Gastroesophageal sphincter (tissue), 4 donors: Measurements from ENCODE around the gene MYH11. TPM values are rescaled to one million over a fixed set of nuclear protein-coding genes. Genes with fewer than 3 reads are reported as not detected.

ENCODE experiments used
- ATAC-seq: fragments of 150-250 bp; one replicate; pipeline ENCODE4 v1.9.1; 2016; ENCODE audit warnings: mild to moderate bottlenecking, moderate library complexity
- H3K27ac ChIP-seq, 4 donors: fragments of 200-600 bp; sonication (generic) in 3 of 4; 1 replicate in 3 of 4; 2 replicates in 1 of 4; pipeline ENCODE4 v1.5.1; 2016 to 2019
- H3K27me3 ChIP-seq: fragments of 200-600 bp; sonication (generic); one replicate; pipeline ENCODE4 v1.5.1; 2019
- H3K36me3 ChIP-seq, 2 donors: fragments of 200-600 bp; sonication (generic); one replicate each; pipeline ENCODE4 v1.5.1; 2019; ENCODE audit warnings: control low read depth in 1 of 2
- H3K4me1 ChIP-seq, 3 donors: fragments of 200-600 bp; sonication (generic); 1 replicate in 2 of 3; 2 replicates in 1 of 3; pipeline ENCODE4 v1.5.1; 2016 to 2019; ENCODE audit warnings: control low read depth in 2 of 3
- H3K4me3 ChIP-seq, 2 donors: fragments of 200-600 bp; sonication (generic); one replicate each; pipeline ENCODE4 v1.5.1; 2019; ENCODE audit warnings: mild to moderate bottlenecking in 1 of 2, moderate library complexity in 1 of 2
- H3K9me3 ChIP-seq, 3 donors: fragments of 200-600 bp; sonication (generic); one replicate each; pipeline ENCODE4 v1.5.1; 2017 to 2019; ENCODE audit warnings: control low read depth in 2 of 3
- EP300 ChIP-seq: sonication (generic); formaldehyde crosslinking; IDR thresholded peaks from one replicate; pipeline ENCODE4 v1.6.1; 2017; ENCODE audit warnings: antibody characterized with exemption, mild to moderate bottlenecking
- POLR2A ChIP-seq, 2 donors: fragments of 450-650 bp; IDR thresholded peaks; one replicate each; pipeline ENCODE4 v1.6.1; 2017; ENCODE audit warnings: antibody characterized with exemption in 2 of 2, mild to moderate bottlenecking in 2 of 2, moderate library complexity in 1 of 2
- POLR2AphosphoS5 ChIP-seq: sonication (generic); formaldehyde crosslinking; IDR thresholded peaks from one replicate; pipeline ENCODE4 v1.6.1; 2017; ENCODE audit warnings: antibody characterized with exemption
- WGBS, 2 donors: methylation state at CpG; one replicate each; pipeline ENCODE4 v1.1.5; 2018; ENCODE audit warnings: low coverage in 1 of 2; 5-methylcytosine and 5-hydroxymethylcytosine counted together
- total RNA-seq, 4 donors: library from RNA; depleted of rRNA; stranded (reverse); fragments of >200 nt; gene quantifications; one replicate each; pipeline ENCODE4 v1.1.0, GENCODE V29; 2016
- TF ChIP-seq, protein P1 (sequence below), 4 experiments: fragments of 200-600 bp in 2 of 4; fragments of 450-650 bp in 2 of 4; sonication (generic) in 1 of 4; IDR thresholded peaks; one replicate each; pipeline ENCODE4 v1.5.1; 2017 to 2019; ENCODE audit warnings: antibody characterized with exemption in 4 of 4, mild to moderate bottlenecking in 2 of 4, moderate library complexity in 2 of 4

MYH11 gene
- total RNA-seq, 4 donors from 2014 or later: 7,231 to 23,237 (median 11,307) TPM

GRCh38 chr16:15760129-15760528 is 96.7 kb downstream of the MYH11 start:
- Histone ChIP-seq H3K4me3 (no peak overlapping the region), H3K36me3 (peaks cover 13 to 98% of the 10 kb centered on the region in 2 donors), H3K9me3 (no peaks in the 10 kb centered on the region), H3K4me1 (peaks cover 0 to 93% (median 4%) of the 10 kb centered on the region in 3 donors), H3K27me3 (no peaks in the 10 kb centered on the region), H3K27ac (peak overlapping the region; percentile 8 to 78 (median 70))
- ATAC-seq: no peak
- TF ChIP-seq POLR2AphosphoS5: peak; percentile 55
- TF ChIP-seq, protein P1, sequence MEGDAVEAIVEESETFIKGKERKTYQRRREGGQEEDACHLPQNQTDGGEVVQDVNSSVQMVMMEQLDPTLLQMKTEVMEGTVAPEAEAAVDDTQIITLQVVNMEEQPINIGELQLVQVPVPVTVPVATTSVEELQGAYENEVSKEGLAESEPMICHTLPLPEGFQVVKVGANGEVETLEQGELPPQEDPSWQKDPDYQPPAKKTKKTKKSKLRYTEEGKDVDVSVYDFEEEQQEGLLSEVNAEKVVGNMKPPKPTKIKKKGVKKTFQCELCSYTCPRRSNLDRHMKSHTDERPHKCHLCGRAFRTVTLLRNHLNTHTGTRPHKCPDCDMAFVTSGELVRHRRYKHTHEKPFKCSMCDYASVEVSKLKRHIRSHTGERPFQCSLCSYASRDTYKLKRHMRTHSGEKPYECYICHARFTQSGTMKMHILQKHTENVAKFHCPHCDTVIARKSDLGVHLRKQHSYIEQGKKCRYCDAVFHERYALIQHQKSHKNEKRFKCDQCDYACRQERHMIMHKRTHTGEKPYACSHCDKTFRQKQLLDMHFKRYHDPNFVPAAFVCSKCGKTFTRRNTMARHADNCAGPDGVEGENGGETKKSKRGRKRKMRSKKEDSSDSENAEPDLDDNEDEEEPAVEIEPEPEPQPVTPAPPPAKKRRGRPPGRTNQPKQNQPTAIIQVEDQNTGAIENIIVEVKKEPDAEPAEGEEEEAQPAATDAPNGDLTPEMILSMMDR (IDR thresholded peaks at IDR 0.05): no peak
- WGBS, 2 donors: 78 to 83% methylated on average over 1 of the region's 1 CpG

- ATAC-seq: no peak
- no peak overlapping the region for H3K4me3 ChIP-seq
- peak overlapping the region in 3 of 4 donors; percentile 35 to 78 (median 63) for H3K27ac ChIP-seq
- WGBS, 2 donors: 65 to 82% methylated on average over 4 of the region's 4 CpGs
- peaks cover 0 to 93% (median 4%) of the 10 kb centered on the region in 3 donors for H3K4me1 ChIP-seq
- no peaks in the 10 kb centered on the region for H3K27me3 ChIP-seq
- TF ChIP-seq POLR2AphosphoS5: no peak
- TF ChIP-seq, protein P1 (IDR thresholded peaks at IDR 0.05): no peak
- no peak for TF ChIP-seq EP300
- no peak for TF ChIP-seq POLR2A (IDR thresholded peaks at IDR 0.05)
- no peaks in the 10 kb centered on the region for H3K9me3 ChIP-seq
- H3K36me3 ChIP-seq: peaks cover 13 to 98% of the 10 kb centered on the region in 2 donors
Measured at GRCh38 chr16:15759070-15759469, 97.8 kb downstream of the MYH11 start.

DNA sequence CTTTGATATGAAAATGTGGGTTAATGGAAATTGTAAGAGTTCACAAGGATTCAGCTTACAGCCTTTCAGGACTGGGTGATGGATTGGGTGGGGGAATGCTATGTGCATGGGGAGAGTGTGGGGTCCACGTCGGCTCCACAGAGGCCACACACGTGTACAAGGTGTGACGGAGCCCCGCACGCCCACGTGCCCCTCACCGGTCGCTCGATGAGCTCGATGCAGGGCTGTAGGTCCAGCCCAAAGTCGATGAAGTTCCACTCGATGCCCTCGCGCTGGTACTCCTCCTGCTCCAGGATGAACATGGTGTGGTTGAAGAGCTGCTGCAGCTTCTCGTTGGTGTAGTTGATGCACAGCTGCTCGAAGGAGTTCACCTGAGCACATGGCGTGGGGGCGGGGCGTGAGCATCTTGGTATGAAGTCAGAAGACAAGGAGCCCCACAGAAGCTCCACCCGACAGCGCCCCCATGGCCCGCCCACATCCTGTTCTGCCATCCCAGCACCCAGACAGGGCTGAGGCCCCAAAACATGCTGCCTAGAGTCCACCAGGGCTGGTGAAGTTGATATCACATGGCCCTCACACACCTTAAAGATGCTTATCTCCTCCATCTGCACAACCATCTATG is 99.1 kb downstream of the MYH11 start:
- WGBS, 2 donors: 63 to 93% methylated on average over 11 to 12 of the region's 23 CpGs
- Histone ChIP-seq H3K9me3 (no peaks in the 10 kb centered on the region), H3K36me3 (peaks cover 13 to 98% of the 10 kb centered on the region in 2 donors), H3K4me1 (peaks cover 0 to 93% (median 0%) of the 10 kb centered on the region in 3 donors), H3K27ac (peak overlapping the region in 3 of 4 donors; percentile 65 to 78 (median 68)), H3K4me3 (no peak overlapping the region), H3K27me3 (no peaks in the 10 kb centered on the region)
- TF ChIP-seq POLR2AphosphoS5: no peak
- TF ChIP-seq, protein P1 (IDR thresholded peaks at IDR 0.05): no peak
- no peak for TF ChIP-seq EP300
- TF ChIP-seq POLR2A (IDR thresholded peaks at IDR 0.05): no peak
- peak; percentile 14 for ATAC-seq

DNA sequence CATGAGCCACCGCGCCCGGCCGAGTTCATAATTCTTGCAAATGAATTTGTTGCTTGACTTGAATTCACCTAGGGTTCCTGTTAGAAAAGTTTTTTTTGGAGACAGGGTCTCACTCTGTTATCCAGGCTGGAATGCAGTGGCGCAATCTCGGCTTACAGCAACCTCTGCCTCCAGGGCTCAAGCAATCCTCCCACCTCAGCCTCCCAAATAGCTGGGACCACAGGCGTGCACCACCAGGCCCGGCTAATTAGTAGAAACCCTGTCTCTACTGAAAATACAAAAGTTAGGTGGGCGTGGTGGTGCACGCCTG is 99.8 kb downstream of the MYH11 start:
- 100% methylated on average over 2 of the region's 10 CpGs; no CpG with 5 or more reads in 1 of the 2 donors for WGBS, 2 donors
- no peak for ATAC-seq
- Histone ChIP-seq H3K27me3 (no peaks in the 10 kb centered on the region), H3K4me3 (no peak overlapping the region), H3K9me3 (no peaks in the 10 kb centered on the region), H3K27ac (peak overlapping the region in 3 of 4 donors; percentile 59 to 78 (median 65)), H3K4me1 (peaks cover 0 to 93% (median 0%) of the 10 kb centered on the region in 3 donors), H3K36me3 (peaks cover 13 to 98% of the 10 kb centered on the region in 2 donors)
- TF ChIP-seq POLR2AphosphoS5: no peak

GRCh38 chr16:15754821-15755534 is 101.8 kb downstream of the MYH11 start:
- no peaks in the 10 kb centered on the region for H3K27me3 ChIP-seq
- WGBS, 2 donors: 47 to 60% methylated on average over 4 to 5 of the region's 8 CpGs
- peaks cover 0 to 91% (median 0%) of the 10 kb centered on the region in 3 donors for H3K4me1 ChIP-seq
- TF ChIP-seq, protein P1 (IDR thresholded peaks at IDR 0.05): no peak
- TF ChIP-seq POLR2AphosphoS5: peak; percentile 25
- peaks cover 5 to 98% of the 10 kb centered on the region in 2 donors for H3K36me3 ChIP-seq
- ATAC-seq: no peak
- no peak overlapping the region for H3K4me3 ChIP-seq
- no peaks in the 10 kb centered on the region for H3K9me3 ChIP-seq
- peak overlapping the region; percentile 4 to 78 (median 63) for H3K27ac ChIP-seq
